Esophagus (tissue), 2 donors: ENCODE measurements around the gene NTN1. TPM values are rescaled to one million over a fixed set of nuclear protein-coding genes. Genes with fewer than 3 reads are reported as not detected.
A peak's percentile ranks its signal among the peaks of the same experiment; 100 is the strongest.

Experiments
- H3K27ac ChIP-seq, 2 donors: one replicate each; pipeline ENCODE4 v1.5.1; 2013; ENCODE audit warnings: low read depth in 2 of 2, mild to moderate bottlenecking in 2 of 2, inconsistent platforms in 1 of 2, low read length in 1 of 2, moderate library complexity in 1 of 2
- H3K27me3 ChIP-seq, 2 donors: one replicate each; pipeline ENCODE4 v1.6.1; 2013; ENCODE audit warnings: low read length in 2 of 2, control low read depth in 1 of 2, mild to moderate bottlenecking in 1 of 2; ENCODE audit not compliant: insufficient read depth in 2 of 2, control insufficient read depth in 1 of 2
- H3K36me3 ChIP-seq, 2 donors: one replicate each; pipeline ENCODE4 v1.6.1; 2013; ENCODE audit warnings: low read length in 1 of 2; ENCODE audit not compliant: control insufficient read depth in 2 of 2, insufficient read depth in 2 of 2
- H3K4me1 ChIP-seq, 2 donors: one replicate each; pipeline ENCODE4 v1.6.1; 2013; ENCODE audit warnings: low read length in 1 of 2; ENCODE audit not compliant: control insufficient read depth in 2 of 2, insufficient read depth in 2 of 2
- H3K4me3 ChIP-seq, 2 donors: one replicate each; pipeline ENCODE4 v1.5.1; 2013; ENCODE audit warnings: low read length in 2 of 2, mild to moderate bottlenecking in 2 of 2, low read depth in 1 of 2, moderate library complexity in 1 of 2
- H3K9me3 ChIP-seq, 2 donors: one replicate each; pipeline ENCODE4 v1.6.1; 2013; ENCODE audit warnings: mild to moderate bottlenecking in 2 of 2, low read depth in 1 of 2, low read length in 1 of 2, moderate library complexity in 1 of 2; ENCODE audit not compliant: control insufficient read depth in 2 of 2, insufficient read depth in 1 of 2
- WGBS, 2 donors: extraction: QIAGEN DNeasy Blood & Tissue Kit; methylation state at CpG; one replicate each; pipeline ENCODE4 v1.1.7; 2013; 5-methylcytosine and 5-hydroxymethylcytosine counted together
- polyA plus RNA-seq, 2 donors: library from polyadenylated mRNA; stranded (reverse); fragments of 200-250 nt; gene quantifications; one replicate each; pipeline ENCODE4 v1.2.3, GENCODE V29; 2013
- donor health status: healthy with polysubstance abuse.
- donor health status: Bipolar disorder and iron deficiency.

Gene NTN1
- polyA plus RNA-seq, 2 donors = 10.3 to 12.3 TPM

- Histone ChIP-seq H3K4me1 (no peaks in the 10 kb centered on the region), H3K27me3 (no peaks in the 10 kb centered on the region), H3K9me3 (no peaks in the 10 kb centered on the region), H3K27ac (peak overlapping the region in 1 of 2 donors; percentile 9), H3K36me3 (no peaks in the 10 kb centered on the region), H3K4me3 (no peak overlapping the region)
- WGBS, 2 donors = 63 to 73% methylated on average over 17 of the region's 17 CpGs
These were observed 102.6 kb downstream of the NTN1 start for GRCh38 chr17:9123594-9124553.

- H3K9me3 ChIP-seq = no peaks in the 10 kb centered on the region
- WGBS, 2 donors = 86 to 88% methylated on average over 10 of the region's 10 CpGs
- no peaks in the 10 kb centered on the region for H3K27me3 ChIP-seq
- no peaks in the 10 kb centered on the region for H3K4me1 ChIP-seq
- peak overlapping the region in 1 of 2 donors; percentile 9 for H3K27ac ChIP-seq
- H3K4me3 ChIP-seq = no peak overlapping the region
- no peaks in the 10 kb centered on the region for H3K36me3 ChIP-seq
These were observed 103.2 kb downstream of the NTN1 start for GRCh38 chr17:9124554-9124935.

- Histone ChIP-seq H3K27ac (no peak overlapping the region), H3K4me3 (no peak overlapping the region), H3K9me3 (no peaks in the 10 kb centered on the region), H3K36me3 (peaks cover 0 to 2% of the 10 kb centered on the region in 2 donors), H3K27me3 (no peaks in the 10 kb centered on the region), H3K4me1 (no peaks in the 10 kb centered on the region)
- WGBS, 2 donors = 91 to 94% methylated on average over 8 of the region's 8 CpGs
These were observed 104.4 kb downstream of the NTN1 start for GRCh38 chr17:9125722-9126121.

- Histone ChIP-seq H3K27ac (no peak overlapping the region), H3K27me3 (no peaks in the 10 kb centered on the region), H3K4me3 (no peak overlapping the region), H3K9me3 (no peaks in the 10 kb centered on the region), H3K36me3 (peaks cover 0 to 2% of the 10 kb centered on the region in 2 donors), H3K4me1 (no peaks in the 10 kb centered on the region)
- WGBS, 2 donors = 95% methylated on average over 7 of the region's 7 CpGs
These were observed 106.0 kb downstream of the NTN1 start for GRCh38 chr17:9127340-9127739.

GRCh38 chr17:9131371-9131770 is 110.1 kb downstream of the NTN1 start:
- Histone ChIP-seq H3K4me1 (no peaks in the 10 kb centered on the region), H3K9me3 (no peaks in the 10 kb centered on the region), H3K27me3 (no peaks in the 10 kb centered on the region), H3K4me3 (no peak overlapping the region), H3K36me3 (peaks cover 0 to 2% of the 10 kb centered on the region in 2 donors), H3K27ac (no peak overlapping the region)
- WGBS, 2 donors = 88 to 90% methylated on average over 5 of the region's 5 CpGs

GRCh38 chr17:9132291-9132690 is 111.0 kb downstream of the NTN1 start:
- 78 to 80% methylated on average over 9 of the region's 9 CpGs for WGBS, 2 donors
- H3K4me3 ChIP-seq = no peak overlapping the region
- H3K36me3 ChIP-seq = peaks cover 0 to 2% of the 10 kb centered on the region in 2 donors
- no peak overlapping the region for H3K27ac ChIP-seq
- H3K27me3 ChIP-seq = no peaks in the 10 kb centered on the region
- no peaks in the 10 kb centered on the region for H3K9me3 ChIP-seq
- H3K4me1 ChIP-seq = no peaks in the 10 kb centered on the region

- Histone ChIP-seq H3K4me3 (no peak overlapping the region), H3K36me3 (peaks cover 0 to 2% of the 10 kb centered on the region in 2 donors), H3K9me3 (no peaks in the 10 kb centered on the region), H3K27ac (peak overlapping the region in 1 of 2 donors; percentile 9), H3K27me3 (no peaks in the 10 kb centered on the region), H3K4me1 (no peaks in the 10 kb centered on the region)
- 60 to 72% methylated on average over 14 of the region's 14 CpGs for WGBS, 2 donors
These were observed 111.8 kb downstream of the NTN1 start for GRCh38 chr17:9132944-9133610.

- H3K27ac ChIP-seq = no peak overlapping the region
- H3K27me3 ChIP-seq = no peaks in the 10 kb centered on the region
- 75 to 85% methylated on average over 16 to 17 of the region's 17 CpGs for WGBS, 2 donors
- no peak overlapping the region for H3K4me3 ChIP-seq
- H3K9me3 ChIP-seq = no peaks in the 10 kb centered on the region
- no peaks in the 10 kb centered on the region for H3K4me1 ChIP-seq
- H3K36me3 ChIP-seq = no peaks in the 10 kb centered on the region
These were observed 116.9 kb downstream of the NTN1 start for GRCh38 chr17:9138161-9138717.

- H3K27me3 ChIP-seq = no peaks in the 10 kb centered on the region
- no peaks in the 10 kb centered on the region for H3K36me3 ChIP-seq
- H3K4me1 ChIP-seq = no peaks in the 10 kb centered on the region
- no peaks in the 10 kb centered on the region for H3K9me3 ChIP-seq
- H3K4me3 ChIP-seq = no peak overlapping the region
- 80% methylated on average over 2 of the region's 2 CpGs for WGBS, 2 donors
- no peak overlapping the region for H3K27ac ChIP-seq
These were observed 118.4 kb downstream of the NTN1 start for GRCh38 chr17:9139695-9140094.
